Vagina (tissue), 2 donors: ENCODE results near the gene SLC39A10. TPM values are rescaled to one million over a fixed set of nuclear protein-coding genes. Genes with fewer than 3 reads are reported as not detected.
A peak's percentile ranks its signal among the peaks of the same experiment; 100 is the strongest.

ENCODE experiments used
- DNase-seq, 2 donors: peaks; one replicate each; pipeline ENCODE4 v3.0.0-alpha.2; 2017; ENCODE audit errors: extremely low spot score in 2 of 2
- H3K27ac ChIP-seq: fragments of 200-600 bp; sonication (generic); one replicate; pipeline ENCODE4 v1.5.1; 2019
- H3K27me3 ChIP-seq: fragments of 200-600 bp; sonication (generic); one replicate; pipeline ENCODE4 v1.5.1; 2019
- H3K36me3 ChIP-seq, 2 donors: fragments of 200-600 bp; sonication (generic); one replicate each; pipeline ENCODE4 v1.5.1; 2017 to 2019
- H3K4me1 ChIP-seq: fragments of 200-600 bp; sonication (generic); one replicate; pipeline ENCODE4 v1.5.1; 2019
- H3K4me3 ChIP-seq, 2 donors: fragments of 200-600 bp; sonication (generic); 1 replicate in 1 of 2; 2 replicates in 1 of 2; pipeline ENCODE4 v1.5.1; 2016 to 2019
- H3K9me3 ChIP-seq: fragments of 200-600 bp; sonication (generic); one replicate; pipeline ENCODE4 v1.5.1; 2019
- POLR2A ChIP-seq, 2 donors: fragments of 450-650 bp; IDR thresholded peaks; one replicate each; pipeline ENCODE4 v1.6.1; 2017; ENCODE audit warnings: antibody characterized with exemption in 2 of 2, mild to moderate bottlenecking in 2 of 2, moderate library complexity in 2 of 2
- POLR2AphosphoS5 ChIP-seq, 2 donors: sonication (generic); formaldehyde crosslinking; IDR thresholded peaks; one replicate each; pipeline ENCODE4 v1.9.0; 2017; ENCODE audit warnings: antibody characterized with exemption in 2 of 2, mild to moderate bottlenecking in 2 of 2, low read depth in 1 of 2; ENCODE audit not compliant: insufficient read depth in 1 of 2
- intact Hi-C: fragments of 100-400 bp; cut with DNase I; formaldehyde crosslinking; loops from one replicate; pipeline ENCODE4 v1.15.1; 2023
- total RNA-seq: library from RNA; depleted of rRNA; stranded (reverse); fragments of >200 nt; gene quantifications from one replicate; pipeline ENCODE4 v1.2.3, GENCODE V29; 2016
- TF ChIP-seq, protein P1 (sequence below), 3 experiments: fragments of 450-650 bp in 2 of 3; fragments of 200-600 bp in 1 of 3; sonication (generic) in 1 of 3; IDR thresholded peaks; one replicate each; pipeline ENCODE4 v1.5.1; 2017 to 2019; ENCODE audit warnings: antibody characterized with exemption in 3 of 3, mild to moderate bottlenecking in 2 of 3, moderate library complexity in 2 of 3

SLC39A10 gene, protein sequence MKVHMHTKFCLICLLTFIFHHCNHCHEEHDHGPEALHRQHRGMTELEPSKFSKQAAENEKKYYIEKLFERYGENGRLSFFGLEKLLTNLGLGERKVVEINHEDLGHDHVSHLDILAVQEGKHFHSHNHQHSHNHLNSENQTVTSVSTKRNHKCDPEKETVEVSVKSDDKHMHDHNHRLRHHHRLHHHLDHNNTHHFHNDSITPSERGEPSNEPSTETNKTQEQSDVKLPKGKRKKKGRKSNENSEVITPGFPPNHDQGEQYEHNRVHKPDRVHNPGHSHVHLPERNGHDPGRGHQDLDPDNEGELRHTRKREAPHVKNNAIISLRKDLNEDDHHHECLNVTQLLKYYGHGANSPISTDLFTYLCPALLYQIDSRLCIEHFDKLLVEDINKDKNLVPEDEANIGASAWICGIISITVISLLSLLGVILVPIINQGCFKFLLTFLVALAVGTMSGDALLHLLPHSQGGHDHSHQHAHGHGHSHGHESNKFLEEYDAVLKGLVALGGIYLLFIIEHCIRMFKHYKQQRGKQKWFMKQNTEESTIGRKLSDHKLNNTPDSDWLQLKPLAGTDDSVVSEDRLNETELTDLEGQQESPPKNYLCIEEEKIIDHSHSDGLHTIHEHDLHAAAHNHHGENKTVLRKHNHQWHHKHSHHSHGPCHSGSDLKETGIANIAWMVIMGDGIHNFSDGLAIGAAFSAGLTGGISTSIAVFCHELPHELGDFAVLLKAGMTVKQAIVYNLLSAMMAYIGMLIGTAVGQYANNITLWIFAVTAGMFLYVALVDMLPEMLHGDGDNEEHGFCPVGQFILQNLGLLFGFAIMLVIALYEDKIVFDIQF
- 10.6 TPM for total RNA-seq

DNA sequence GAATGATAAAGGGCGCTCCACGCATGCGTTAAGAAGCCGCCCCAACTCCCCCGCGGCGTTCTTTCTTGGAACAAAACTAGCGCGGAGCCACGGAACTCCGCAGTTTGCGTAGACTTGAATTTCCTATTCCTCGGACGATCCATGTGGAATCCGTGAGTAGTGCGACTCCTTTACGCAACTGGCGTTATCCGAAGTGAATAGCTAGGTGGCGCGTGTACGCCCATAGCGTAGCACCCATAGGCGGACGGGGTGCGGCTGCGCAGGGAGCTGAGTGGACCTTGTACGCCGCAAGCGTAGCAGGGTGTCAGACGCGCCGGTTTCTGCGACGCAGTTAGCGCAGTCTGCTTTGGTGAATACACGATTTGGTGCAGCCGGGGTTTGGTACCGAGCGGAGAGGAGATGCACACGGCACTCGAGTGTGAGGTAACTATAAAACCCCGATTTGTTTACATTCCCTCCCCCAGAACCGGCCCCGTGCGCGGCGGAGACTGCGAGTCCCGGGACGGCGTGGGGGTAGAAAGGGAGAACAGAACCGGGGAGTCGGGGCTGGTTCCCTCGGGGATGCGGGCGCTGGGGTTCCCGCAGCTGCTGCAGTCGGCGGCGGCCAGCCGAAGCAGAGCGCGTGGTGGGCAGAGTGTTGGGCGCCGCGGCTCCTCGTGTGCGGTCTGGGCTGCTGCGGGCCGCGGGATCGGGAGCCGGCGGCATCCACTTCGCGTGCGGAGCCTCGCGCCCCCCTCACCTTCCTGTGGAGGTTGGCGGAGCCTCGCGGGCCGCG lies at the start of gene SLC39A10:
TSS of gene SLC39A10 (plus strand) at position 368 of the 775 bp plus-strand sequence. CDS start 22,817 bp downstream, outside the sequence.
- peak; percentile 99 for DNase-seq
- Histone ChIP-seq H3K36me3 (no peaks in the 10 kb centered on the region), H3K27me3 (no peaks in the 10 kb centered on the region), H3K4me3 (peak within 1 kb of the TSS; percentile 92 to 97), H3K27ac (peak within 1 kb of the TSS; percentile 96), H3K4me1 (peaks cover 25% of the 10 kb centered on the region), H3K9me3 (no peaks in the 10 kb centered on the region)
- intact Hi-C loops: no loop called here
- TF ChIP-seq POLR2A (IDR thresholded peaks at IDR 0.05) (peak in 1 of 2 donors; percentile 94), POLR2AphosphoS5 (IDR thresholded peaks at IDR 0.05; ENCODE audit: insufficient read depth in 1 of 2, low read depth in 1 of 2) (peak; percentile 86 to 98)
- TF ChIP-seq, protein P1, sequence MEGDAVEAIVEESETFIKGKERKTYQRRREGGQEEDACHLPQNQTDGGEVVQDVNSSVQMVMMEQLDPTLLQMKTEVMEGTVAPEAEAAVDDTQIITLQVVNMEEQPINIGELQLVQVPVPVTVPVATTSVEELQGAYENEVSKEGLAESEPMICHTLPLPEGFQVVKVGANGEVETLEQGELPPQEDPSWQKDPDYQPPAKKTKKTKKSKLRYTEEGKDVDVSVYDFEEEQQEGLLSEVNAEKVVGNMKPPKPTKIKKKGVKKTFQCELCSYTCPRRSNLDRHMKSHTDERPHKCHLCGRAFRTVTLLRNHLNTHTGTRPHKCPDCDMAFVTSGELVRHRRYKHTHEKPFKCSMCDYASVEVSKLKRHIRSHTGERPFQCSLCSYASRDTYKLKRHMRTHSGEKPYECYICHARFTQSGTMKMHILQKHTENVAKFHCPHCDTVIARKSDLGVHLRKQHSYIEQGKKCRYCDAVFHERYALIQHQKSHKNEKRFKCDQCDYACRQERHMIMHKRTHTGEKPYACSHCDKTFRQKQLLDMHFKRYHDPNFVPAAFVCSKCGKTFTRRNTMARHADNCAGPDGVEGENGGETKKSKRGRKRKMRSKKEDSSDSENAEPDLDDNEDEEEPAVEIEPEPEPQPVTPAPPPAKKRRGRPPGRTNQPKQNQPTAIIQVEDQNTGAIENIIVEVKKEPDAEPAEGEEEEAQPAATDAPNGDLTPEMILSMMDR (IDR thresholded peaks at IDR 0.05): peak in 1 of 3 experiments; percentile 19

DNA sequence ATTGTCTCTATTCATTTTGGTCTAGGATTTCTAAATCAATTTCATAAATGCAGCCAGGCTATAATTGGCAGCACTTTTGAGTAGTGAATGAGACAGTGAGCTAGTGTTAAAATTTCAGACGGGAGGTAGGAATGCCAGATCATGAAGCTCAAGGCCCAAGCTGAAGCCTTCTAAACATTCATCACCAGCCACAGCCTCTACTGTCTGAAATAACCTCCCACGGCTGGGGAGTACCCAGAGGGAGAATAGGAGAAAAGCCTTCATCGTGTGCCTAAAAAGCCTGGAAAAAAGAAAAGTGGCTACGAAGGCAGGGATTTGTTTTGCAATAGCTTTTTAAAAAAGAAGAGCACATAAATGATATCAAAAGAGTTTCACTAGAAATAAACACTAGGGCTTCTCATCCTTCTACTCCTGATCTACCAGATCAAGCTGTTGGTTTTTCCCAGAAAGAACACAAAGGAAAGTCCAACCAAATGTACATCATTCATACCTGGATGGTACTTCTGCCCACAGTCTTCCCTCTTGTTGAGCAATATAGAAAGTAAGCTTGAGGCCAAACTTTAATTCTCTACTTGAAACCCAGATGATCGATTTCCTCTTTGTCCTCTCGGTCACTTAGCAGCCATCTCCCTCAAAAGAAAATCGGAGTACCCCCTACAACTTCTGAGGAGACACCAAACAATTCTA lies 48.1 kb upstream of the SLC39A10 start:
- TF ChIP-seq, protein P1 (IDR thresholded peaks at IDR 0.05): no peak
- TF ChIP-seq POLR2A (IDR thresholded peaks at IDR 0.05): no peak
- no peak for TF ChIP-seq POLR2AphosphoS5 (IDR thresholded peaks at IDR 0.05; ENCODE audit: insufficient read depth in 1 of 2, low read depth in 1 of 2)
- no peak overlapping the region for H3K27ac ChIP-seq

DNA sequence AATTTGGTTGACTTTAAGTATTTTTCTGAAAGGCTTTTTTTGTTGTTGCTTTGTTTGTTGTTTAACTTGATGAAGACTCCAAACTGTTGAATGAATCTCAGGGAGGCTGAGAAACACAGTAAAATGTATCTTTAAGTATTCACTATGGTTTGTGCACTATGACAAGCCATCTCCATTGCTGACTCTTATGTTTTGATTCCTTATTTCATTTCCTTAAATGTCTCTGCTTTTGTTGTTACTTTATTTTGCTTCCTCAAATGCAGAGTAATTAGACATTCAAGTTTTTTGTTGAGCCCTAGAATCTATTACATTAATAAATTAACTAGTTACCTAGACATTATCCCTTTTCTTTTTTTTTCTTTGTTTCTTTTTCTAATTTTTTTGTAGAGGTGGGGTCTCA lies 46.3 kb upstream of the SLC39A10 start:
- no peak overlapping the region for H3K27ac ChIP-seq

More for the DNA sequence above, 48.1 kb upstream of the SLC39A10 start:
- H3K36me3 ChIP-seq: no peaks in the 10 kb centered on the region
- peaks cover 9% of the 10 kb centered on the region for H3K4me1 ChIP-seq
- no peak overlapping the region for H3K4me3 ChIP-seq
- no peaks in the 10 kb centered on the region for H3K9me3 ChIP-seq
- intact Hi-C loops: no loop called here
- H3K27me3 ChIP-seq: no peaks in the 10 kb centered on the region
- DNase-seq: no peak

More for the DNA sequence above, 46.3 kb upstream of the SLC39A10 start:
- DNase-seq: no peak
- Histone ChIP-seq H3K4me3 (no peak overlapping the region), H3K27me3 (no peaks in the 10 kb centered on the region), H3K36me3 (no peaks in the 10 kb centered on the region), H3K9me3 (no peaks in the 10 kb centered on the region), H3K4me1 (peaks cover 11% of the 10 kb centered on the region)
- intact Hi-C loops: no loop called here
- TF ChIP-seq, protein P1 (IDR thresholded peaks at IDR 0.05): no peak
- TF ChIP-seq POLR2A (IDR thresholded peaks at IDR 0.05): no peak
- no peak for TF ChIP-seq POLR2AphosphoS5 (IDR thresholded peaks at IDR 0.05; ENCODE audit: insufficient read depth in 1 of 2, low read depth in 1 of 2)
